ENCODE measurements around the gene ELL2.
"Not testable (repeated sequence)": the region's sequence is repeated elsewhere in the genome, so short reads cannot be mapped to it uniquely, and the experiment has no call there.

The ELL2 gene

DNA sequence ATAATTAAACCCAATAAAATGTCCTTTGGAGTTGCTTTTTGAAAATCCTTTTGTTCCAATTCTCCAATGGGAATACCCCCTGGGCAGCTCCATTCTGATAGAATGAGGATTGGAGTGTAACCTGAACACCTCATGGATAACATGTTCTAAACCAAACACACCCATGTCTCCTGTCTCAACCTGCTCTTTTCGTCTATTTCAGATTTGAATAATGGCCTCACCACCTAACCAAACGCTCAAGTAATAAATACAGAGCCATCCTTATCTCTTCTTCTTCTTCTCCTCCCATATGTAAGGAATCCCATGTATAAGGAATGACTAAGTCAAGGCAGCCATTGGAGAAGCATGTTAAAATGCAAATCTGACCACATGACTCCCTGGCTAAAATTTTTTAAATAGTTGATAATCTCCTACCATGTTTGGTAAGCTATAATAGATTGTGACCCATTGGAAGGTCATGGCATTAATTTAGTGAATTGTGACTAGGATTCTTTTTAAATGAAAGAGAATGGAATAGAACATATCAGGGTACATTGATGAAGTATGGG, 26.0 kb downstream of the ELL2 start:
- no peak for TF ChIP-seq Cebpa-rat (IDR thresholded peaks at IDR 0.05)
- Histone ChIP-seq H4K20me1 (no peaks in the 10 kb centered on the region), H3K36me3 (no peaks in the 10 kb centered on the region)

DNA sequence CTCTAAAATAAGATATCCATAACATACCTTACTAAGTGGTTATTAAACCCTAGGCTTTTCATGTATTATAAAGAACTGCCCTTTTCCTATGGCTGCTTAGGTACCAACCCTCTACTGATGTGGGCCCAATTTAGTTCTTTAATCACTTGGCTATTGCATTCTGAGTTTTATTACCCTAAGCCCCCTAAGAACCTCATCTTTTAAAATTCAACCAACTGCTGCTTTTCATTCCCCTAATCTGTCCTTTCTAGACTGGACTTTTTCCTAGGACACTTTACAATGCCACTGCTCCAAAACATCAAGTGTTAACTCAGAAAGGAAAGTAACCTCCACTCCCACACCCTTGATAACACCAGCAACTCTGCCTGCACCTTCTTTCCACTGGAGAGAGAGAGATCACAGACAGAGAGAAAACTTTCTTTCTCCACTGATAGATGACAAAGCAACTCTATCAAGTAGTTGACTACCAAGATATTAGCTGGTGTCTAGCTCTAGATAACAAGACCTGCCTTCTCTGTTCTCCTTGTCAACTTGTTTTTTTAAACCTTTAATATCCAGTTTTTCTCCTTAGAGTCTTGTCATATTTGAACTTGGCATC, 27.3 kb downstream of the ELL2 start:
- H3K4me2 ChIP-seq: no peak overlapping the region
- TF ChIP-seq Cebpa-rat (IDR thresholded peaks at IDR 0.05): no peak
- peaks cover 18% of the 10 kb centered on the region for H3K4me1 ChIP-seq
- no peak overlapping the region for H3K27ac ChIP-seq
- H3K27me3 ChIP-seq: no peaks in the 10 kb centered on the region
- no peak overlapping the region for H3K9ac ChIP-seq
- no peaks in the 10 kb centered on the region for H3K36me3 ChIP-seq
- H3K9me3 ChIP-seq: no peaks in the 10 kb centered on the region
- H3K4me3 ChIP-seq: no peak overlapping the region
- no peaks in the 10 kb centered on the region for H4K20me1 ChIP-seq

More for the DNA sequence above, 26.0 kb downstream of the ELL2 start:
- Histone ChIP-seq H3K9me3 (no peaks in the 10 kb centered on the region), H3K9ac (no peak overlapping the region), H3K27me3 (no peaks in the 10 kb centered on the region), H3K4me3 (no peak overlapping the region), H3K4me1 (peaks cover 5% of the 10 kb centered on the region), H3K27ac (no peak overlapping the region), H3K4me2 (no peak overlapping the region)

DNA sequence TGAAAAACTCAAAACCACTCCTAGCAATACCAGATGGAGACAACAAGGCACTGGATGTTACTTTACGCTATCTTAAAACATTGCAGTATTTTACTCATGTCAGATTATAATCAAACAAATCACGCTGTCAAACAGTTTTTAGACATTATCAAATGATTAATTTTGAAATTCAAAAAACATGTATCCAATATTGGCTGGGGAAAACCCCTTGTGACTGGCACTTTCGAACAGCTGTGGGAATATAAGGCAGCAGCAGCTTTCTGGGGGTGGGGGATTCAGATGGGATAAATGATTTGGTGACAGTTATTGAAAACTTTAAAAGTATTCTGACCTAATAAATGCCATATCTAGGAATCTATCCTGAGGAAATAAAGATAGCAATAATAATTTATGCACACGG, 28.7 kb downstream of the ELL2 start:
- Histone ChIP-seq H3K27me3 (no peaks in the 10 kb centered on the region), H4K20me1 (no peaks in the 10 kb centered on the region), H3K36me3 (no peaks in the 10 kb centered on the region)

DNA sequence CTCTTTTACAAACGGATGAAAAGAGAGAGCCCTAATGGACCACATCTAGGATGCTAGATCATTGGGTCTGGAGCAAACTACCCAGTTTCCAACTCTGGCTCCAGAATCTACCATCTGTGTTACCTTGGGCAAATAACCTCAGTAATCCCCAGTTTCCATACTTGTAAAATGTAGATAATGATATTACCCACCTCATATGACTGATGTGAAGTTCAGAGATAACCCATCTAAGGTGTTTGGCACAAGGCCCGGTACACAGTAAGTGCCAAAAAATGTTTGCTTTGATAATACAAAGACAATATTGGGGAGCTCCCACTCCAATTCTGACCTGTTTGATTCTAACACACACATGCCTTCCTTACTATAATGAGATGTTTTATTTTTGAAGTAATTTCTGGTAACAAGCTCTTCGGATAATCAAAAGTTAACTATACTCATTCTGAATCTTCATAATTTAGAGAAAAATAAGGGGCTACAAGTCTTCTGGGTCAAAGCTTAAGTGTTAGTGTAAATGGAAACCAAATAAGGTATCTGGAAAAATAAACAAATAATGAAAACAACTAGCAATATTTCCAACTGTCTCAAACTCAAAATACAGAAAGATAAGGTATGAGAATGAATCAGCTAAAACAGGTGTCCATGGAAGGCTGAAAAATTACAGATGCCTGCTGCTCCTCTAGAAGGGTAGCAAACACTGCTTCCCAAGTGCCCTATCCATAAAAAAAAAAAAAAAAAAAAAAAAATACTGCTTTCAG, 30.4 kb downstream of the ELL2 start:
- Histone ChIP-seq H3K4me3 (no peak overlapping the region), H4K20me1 (no peaks in the 10 kb centered on the region), H3K36me3 (no peaks in the 10 kb centered on the region), H3K27me3 (no peaks in the 10 kb centered on the region), H3K4me2 (peak overlapping the region; percentile 50), H3K27ac (no peak overlapping the region), H3K9ac (no peak overlapping the region), H3K9me3 (0 out of 2 replicates have a peak, but pooled peaks cover 4% of the 10 kb centered on the region), H3K4me1 (peaks cover 26% of the 10 kb centered on the region)
- no peak for TF ChIP-seq Cebpa-rat (IDR thresholded peaks at IDR 0.05)

More for the DNA sequence above, 28.7 kb downstream of the ELL2 start:
- H3K9me3 ChIP-seq: 0 out of 2 replicates have a peak, but pooled peaks cover 4% of the 10 kb centered on the region
- no peak for TF ChIP-seq Cebpa-rat (IDR thresholded peaks at IDR 0.05)
- H3K4me3 ChIP-seq: no peak overlapping the region
- no peak overlapping the region for H3K27ac ChIP-seq
- H3K9ac ChIP-seq: no peak overlapping the region
- no peak overlapping the region for H3K4me2 ChIP-seq
- peaks cover 26% of the 10 kb centered on the region for H3K4me1 ChIP-seq

DNA sequence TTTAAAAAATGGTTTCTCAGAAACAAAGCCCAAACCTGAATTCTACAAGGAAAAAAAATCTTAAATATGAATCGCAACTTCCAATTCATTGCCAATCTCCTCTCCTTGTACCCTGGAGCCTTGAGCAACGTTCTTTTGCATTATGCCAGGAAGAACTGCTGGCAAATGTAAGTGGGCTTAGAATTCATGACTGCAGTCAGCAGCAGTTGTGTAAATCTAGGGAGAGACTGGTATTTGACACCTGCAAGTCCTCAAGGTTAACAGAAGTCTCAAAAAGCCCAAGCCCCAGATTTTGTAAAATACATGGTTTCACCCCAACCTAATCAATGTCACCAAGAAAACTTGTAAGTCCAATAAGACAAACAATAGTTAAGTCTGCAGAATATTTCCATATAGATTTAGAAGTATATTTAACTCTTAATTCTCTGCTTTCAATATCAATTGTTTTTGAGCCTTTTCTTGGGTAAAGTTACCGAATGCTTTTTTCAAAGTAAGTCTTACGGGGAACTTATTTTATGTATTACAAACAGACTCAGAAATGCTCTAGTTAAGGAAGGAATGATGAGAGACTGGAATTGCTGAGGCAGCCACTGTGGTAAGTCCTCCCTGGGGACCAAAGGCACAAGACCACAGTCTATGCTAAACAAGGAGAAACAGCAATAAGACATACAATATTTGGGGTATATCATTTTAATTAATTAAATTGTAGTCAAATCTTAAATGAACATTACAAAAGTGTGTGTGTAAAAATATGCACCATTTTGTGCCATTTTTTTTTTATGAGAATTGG, 31.3 kb downstream of the ELL2 start:
- 0 out of 2 replicates have a peak, but pooled peaks cover 4% of the 10 kb centered on the region for H3K9me3 ChIP-seq
- H3K4me3 ChIP-seq: no peak overlapping the region
- peaks cover 26% of the 10 kb centered on the region for H3K4me1 ChIP-seq
- no peak for TF ChIP-seq Cebpa-rat (IDR thresholded peaks at IDR 0.05)
- H4K20me1 ChIP-seq: no peaks in the 10 kb centered on the region
- H3K9ac ChIP-seq: no peak overlapping the region
- H3K4me2 ChIP-seq: peak overlapping the region; percentile 50
- no peaks in the 10 kb centered on the region for H3K27me3 ChIP-seq
- no peaks in the 10 kb centered on the region for H3K36me3 ChIP-seq
- H3K27ac ChIP-seq: no peak overlapping the region

DNA sequence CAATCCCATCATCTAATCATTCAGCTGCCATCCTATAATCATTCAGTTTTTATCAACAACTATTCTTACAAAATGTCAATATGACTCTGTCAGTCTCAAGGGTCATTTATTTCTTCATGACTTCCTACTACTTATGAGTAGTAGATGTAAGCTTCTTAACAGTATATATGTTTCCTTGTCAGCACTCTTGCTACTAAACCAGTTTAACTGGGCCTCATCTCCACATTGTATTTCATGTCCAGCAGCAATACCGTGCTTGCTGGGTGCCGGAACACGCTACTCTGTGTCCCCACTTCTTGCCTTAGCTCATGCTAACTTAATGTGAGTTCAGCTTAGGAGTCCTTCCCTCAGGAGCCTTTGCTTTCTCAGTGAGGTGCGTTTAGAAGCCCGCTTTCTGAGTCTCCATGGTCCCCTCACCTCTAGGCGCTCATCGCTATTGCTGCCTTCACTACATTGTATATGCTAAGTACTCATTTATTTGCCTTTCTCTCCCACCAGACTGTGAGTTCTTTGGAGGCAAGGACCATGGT, 32.9 kb downstream of the ELL2 start:
- peak overlapping the region; percentile 50 for H3K4me2 ChIP-seq
- H4K20me1 ChIP-seq: no peaks in the 10 kb centered on the region
- no peak overlapping the region for H3K9ac ChIP-seq
- no peaks in the 10 kb centered on the region for H3K27me3 ChIP-seq
- H3K4me1 ChIP-seq: peaks cover 37% of the 10 kb centered on the region
- H3K4me3 ChIP-seq: no peak overlapping the region
- H3K9me3 ChIP-seq: 0 out of 2 replicates have a peak, but pooled peaks cover 4% of the 10 kb centered on the region
- TF ChIP-seq Cebpa-rat (IDR thresholded peaks at IDR 0.05): no peak
- no peaks in the 10 kb centered on the region for H3K36me3 ChIP-seq
- no peak overlapping the region for H3K27ac ChIP-seq

DNA sequence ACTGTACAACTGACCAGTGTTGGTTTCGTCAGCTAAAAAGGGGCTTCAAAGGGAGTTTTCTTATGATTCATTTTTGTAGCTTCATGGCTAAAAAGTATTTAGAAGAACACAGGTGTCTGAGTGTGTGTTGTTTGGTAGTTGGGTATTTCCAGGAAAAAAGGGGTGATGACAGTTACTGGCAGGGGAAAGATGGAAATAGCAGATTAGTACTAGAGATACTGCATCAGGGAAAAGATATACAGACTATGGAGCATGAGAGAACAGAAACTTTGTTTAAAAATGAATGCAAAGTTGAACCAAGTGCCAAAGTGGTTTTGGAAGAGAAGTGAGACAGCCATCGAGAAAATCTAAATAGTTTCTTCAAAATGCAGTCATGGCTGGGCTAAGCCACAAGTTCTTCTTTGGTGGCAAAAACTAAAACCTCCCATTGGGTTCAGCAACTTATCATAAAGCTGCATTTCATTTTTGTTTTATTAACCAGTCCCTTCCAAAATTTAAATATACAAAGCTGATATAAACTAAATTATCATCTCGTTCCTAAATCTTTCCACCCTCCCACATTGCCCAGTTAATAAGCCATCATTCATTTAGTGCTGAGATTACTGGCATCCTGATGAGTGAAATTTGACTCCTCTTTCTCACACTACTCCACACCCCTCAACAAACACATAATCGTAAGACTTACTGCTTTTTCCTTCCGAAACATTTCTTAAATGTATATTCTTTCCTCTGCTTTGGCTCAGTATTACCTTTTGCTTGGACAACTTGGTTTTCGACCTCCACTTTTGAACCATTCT, 33.5 kb downstream of the ELL2 start:
- H3K27ac ChIP-seq: no peak overlapping the region

DNA sequence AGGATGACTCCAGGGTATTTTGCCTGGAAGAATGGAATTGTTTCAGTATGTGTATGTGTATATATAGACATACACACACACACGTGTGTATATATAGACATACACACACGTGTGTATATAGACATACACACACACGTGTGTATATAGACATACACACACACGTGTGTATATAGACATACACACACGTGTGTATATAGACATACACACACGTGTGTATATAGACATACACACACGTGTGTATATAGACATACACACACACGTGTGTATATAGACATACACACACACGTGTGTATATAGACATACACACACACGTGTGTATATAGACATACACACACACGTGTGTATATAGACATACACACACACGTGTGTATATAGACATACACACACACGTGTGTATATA, 34.4 kb downstream of the ELL2 start:
- not testable (repeated sequence) for H3K9ac ChIP-seq, H3K4me2 ChIP-seq, H3K27me3 ChIP-seq, H3K9me3 ChIP-seq, H3K4me3 ChIP-seq, H3K27ac ChIP-seq, H4K20me1 ChIP-seq, H3K36me3 ChIP-seq
- peaks cover 37% of the 10 kb centered on the region for H3K4me1 ChIP-seq

More for the DNA sequence above, 33.5 kb downstream of the ELL2 start:
- peaks cover 37% of the 10 kb centered on the region for H3K4me1 ChIP-seq
- no peak overlapping the region for H3K4me2 ChIP-seq
- H4K20me1 ChIP-seq: no peaks in the 10 kb centered on the region
- no peaks in the 10 kb centered on the region for H3K36me3 ChIP-seq
- H3K9ac ChIP-seq: no peak overlapping the region
- no peaks in the 10 kb centered on the region for H3K27me3 ChIP-seq
- no peak overlapping the region for H3K4me3 ChIP-seq
- no peak for TF ChIP-seq Cebpa-rat (IDR thresholded peaks at IDR 0.05)
- H3K9me3 ChIP-seq: 0 out of 2 replicates have a peak, but pooled peaks cover 4% of the 10 kb centered on the region

DNA sequence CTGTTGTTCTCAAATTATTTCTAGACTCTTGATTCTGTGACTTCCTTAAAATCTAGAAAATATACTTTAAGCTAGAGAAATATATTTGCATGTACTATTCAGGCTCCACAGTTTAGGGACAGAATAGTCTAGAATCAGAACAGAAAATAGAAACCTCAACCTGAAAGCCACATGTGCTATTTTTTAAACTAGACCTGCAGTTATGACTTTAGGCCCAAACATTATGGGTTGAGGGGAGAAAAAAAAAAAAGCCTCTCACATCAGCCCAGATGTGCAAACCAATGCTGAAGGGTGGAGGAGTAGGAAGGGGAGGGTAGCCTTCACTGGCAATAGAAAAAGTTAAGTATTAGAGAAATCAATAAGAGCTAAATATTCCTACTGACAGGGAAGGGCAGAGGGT, 35.7 kb downstream of the ELL2 start:
- H3K4me2 ChIP-seq: no peak overlapping the region
- no peak overlapping the region for H3K4me3 ChIP-seq
- H3K9me3 ChIP-seq: 0 out of 2 replicates have a peak, but pooled peaks cover 4% of the 10 kb centered on the region
- H3K9ac ChIP-seq: no peak overlapping the region
- H3K27ac ChIP-seq: no peak overlapping the region
- H3K36me3 ChIP-seq: no peaks in the 10 kb centered on the region
- no peaks in the 10 kb centered on the region for H4K20me1 ChIP-seq
- peaks cover 36% of the 10 kb centered on the region for H3K4me1 ChIP-seq
- TF ChIP-seq Cebpa-rat (IDR thresholded peaks at IDR 0.05): no peak
- H3K27me3 ChIP-seq: no peaks in the 10 kb centered on the region

Data from BLaER1 (cell line).